ENCODE measurements around the gene TCF7L2.

Gene TCF7L2

DNA sequence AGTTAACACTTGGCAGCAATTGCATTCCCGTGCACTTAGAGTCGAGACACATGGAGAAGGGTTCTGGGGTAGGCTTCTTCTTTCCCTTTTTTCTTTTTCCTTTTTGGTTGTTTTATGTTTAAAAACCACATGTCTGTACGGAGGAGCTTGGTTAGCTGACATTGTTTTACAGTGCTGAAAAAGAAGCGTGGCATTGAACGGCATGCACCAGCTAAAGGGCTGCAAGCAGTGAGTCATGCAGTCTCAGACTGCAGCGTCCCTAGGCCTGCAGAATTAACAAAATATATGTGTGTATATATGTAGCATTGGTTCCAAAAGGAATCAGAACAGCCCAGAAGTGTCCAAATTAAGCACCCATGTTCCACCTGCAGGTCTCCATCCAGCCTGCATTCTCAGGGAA is 211.0 kb downstream of the TCF7L2 start:
- no peak for DNase-seq

GRCh38 chr10:113162960-113163359 is 212.9 kb downstream of the TCF7L2 start:
- DNase-seq = no peak

GRCh38 chr10:113165673-113166072 is 215.6 kb downstream of the TCF7L2 start:
- DNase-seq = no peak

- no peak for DNase-seq
Measured at GRCh38 chr10:113167702-113168101, 217.7 kb downstream of the TCF7L2 start.

- DNase-seq = no peak
Measured at GRCh38 chr10:113168584-113168983, 218.5 kb downstream of the TCF7L2 start.

GRCh38 chr10:113169111-113169510 is 219.1 kb downstream of the TCF7L2 start:
- DNase-seq = no peak

- no peak for DNase-seq
Measured at GRCh38 chr10:113169853-113170460, 219.9 kb downstream of the TCF7L2 start.

GRCh38 chr10:113171662-113172061 is 221.6 kb downstream of the TCF7L2 start:
- no peak for DNase-seq

- DNase-seq = no peak
Measured at GRCh38 chr10:113175176-113175575, 225.1 kb downstream of the TCF7L2 start.

DNA sequence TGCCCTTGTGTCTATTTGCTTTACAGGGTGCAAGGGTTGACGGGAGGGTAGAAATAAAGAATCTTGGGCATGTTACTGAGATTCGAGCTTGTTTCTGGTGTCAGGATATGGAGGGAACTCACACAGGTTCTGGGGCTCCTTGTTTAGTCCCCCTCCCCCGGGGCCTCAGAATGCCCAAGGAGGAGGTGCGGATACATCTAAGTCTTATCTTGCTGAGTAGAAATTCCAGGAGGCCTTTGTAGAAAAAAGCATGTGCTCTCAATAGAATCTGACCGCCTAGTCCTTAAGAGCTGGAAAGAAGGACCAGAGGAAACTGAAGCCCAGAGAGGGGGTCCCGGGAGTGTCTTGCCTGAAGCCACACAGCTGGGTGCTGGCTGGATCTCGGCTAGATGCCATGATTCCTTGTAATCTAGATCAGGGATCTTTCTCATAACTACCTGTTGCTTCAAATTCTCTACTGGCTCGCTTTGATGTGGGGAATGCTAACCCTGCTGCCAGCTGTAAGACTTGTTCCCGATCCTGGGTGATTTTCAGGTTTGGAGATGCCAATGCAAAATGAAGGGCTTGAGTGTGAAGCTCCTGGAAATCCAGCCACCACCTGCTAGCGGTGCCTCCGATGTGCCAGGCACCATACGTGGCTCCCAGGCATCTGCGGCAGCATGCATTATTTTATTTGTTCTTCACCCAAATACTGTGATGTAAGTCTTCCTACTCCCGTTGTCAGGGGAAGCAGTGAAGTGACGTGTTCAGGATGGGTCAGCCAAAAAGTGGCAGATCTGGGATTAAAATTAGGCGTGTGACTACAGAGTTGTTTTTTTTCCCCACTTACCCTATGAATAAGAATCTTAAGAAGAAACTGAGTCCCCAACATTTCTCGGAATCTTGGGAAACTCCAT is 226.0 kb downstream of the TCF7L2 start:
- DNase-seq = no peak

GRCh38 chr10:113176652-113177155 is 226.7 kb downstream of the TCF7L2 start:
- DNase-seq = no peak

DNA sequence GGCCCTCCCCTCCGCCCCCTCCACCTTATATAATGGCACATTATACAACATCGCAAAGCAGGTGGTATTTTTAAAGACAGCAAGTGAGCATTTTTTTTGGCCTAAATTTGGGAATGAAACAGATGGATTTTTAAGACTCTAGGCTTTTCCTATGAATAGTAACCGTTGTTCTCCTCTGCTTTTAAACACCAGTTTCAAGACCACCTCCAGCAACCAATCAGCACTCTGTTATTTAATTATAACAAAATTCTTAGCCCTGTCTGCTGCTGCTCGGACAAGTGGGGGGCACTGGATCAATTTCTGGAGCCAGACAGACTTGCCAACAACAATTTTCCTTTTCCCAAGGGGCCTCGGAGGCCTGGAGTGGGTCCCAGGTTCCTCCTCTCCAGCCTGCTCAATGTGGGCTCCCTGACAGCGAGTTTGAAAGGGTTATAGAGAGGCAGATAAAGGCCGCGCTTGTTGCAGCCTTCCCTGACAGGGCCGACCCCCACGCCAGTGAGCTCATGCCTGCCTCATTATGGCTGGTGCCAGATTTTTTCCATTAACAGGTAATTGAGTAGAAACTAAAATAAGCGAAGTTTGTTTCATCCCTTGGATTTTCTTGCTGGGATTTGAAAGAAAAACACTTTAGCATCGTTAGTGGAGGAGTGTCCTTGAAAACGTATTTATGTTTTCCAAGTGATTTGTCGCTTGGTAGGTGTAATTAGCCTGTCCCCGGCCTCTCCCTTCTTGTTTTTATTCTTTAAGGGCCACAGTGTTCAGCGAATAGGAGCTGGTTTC is 227.3 kb downstream of the TCF7L2 start:
- DNase-seq = no peak

- DNase-seq = no peak
Measured at GRCh38 chr10:113177936-113178335, 227.9 kb downstream of the TCF7L2 start.

GRCh38 chr10:113178771-113179170 is 228.7 kb downstream of the TCF7L2 start:
- DNase-seq = no peak

DNA sequence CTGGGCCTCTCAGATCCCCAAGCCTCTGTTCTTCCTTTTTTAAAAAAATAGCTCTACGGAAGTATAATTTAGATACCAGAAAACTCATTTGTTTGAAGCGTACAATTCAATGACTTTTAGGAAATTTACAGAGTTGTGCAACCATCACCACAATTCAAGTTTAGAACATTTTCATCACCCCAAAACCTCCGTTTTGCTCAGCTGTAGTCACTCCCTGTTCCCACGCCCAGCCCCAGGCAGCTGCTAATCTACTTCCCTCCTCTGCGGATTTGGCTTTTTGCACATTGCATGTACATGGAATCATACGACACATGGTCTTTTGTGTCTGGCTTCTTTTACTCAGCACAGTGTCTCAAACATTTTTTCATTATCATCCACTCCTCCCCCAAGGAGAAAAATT is 229.2 kb downstream of the TCF7L2 start:
- no peak for DNase-seq

DNA sequence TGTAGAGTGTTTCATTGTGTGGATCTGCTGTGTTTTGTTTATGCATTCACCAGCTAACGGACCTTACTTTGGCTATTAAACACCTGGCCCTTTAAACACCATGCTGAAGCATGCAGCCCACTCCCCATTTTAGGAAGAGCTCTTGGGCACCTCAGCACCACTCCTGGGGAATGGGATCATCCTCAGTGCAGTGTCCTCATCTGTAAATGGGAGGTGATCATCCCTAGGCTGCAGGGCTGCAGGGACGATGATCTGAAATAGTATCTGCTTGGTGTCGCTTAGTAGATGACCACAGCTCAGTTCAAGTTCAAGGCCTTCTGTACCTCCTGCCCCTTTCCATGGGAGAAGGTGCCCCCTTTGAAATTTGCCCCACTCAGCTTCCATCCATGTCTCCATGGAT is 229.9 kb downstream of the TCF7L2 start:
- no peak for DNase-seq

DNA sequence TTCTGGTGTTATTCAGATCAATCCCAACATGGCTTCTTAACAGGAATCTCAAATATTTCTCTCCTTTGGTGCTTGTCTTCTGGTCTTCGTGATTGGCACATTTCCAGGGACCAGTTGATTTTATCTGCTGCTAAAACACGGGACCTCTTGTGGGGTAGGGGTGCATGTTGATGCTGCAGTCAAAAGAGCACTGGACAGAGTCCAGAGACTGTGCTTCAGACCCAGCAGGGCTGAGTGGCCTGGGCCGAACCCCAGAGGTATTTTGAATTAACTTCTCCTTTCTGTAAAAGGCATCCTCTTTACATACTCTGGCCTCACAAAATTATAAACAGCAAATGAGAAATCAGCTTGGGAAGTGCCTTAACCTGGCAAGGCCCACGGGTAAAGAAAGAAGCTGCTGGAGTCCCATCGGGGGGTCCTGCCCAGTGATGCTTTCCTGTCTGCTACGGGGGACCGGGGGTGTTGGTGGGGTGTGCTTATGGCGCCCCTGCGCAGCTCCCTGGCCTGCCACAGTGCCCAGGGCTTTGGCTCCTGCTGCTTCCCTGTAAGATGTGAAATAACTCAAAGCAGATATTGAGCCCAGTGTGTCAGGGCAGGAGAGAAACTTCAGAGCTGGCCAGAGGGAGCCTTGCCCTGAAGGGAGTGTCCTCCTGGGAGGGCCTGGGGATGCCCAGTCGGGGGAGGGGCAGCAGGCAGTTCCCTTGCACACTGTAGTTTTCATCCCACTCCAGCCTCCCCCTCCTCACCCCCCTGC is 230.5 kb downstream of the TCF7L2 start:
- no peak for DNase-seq

DNA sequence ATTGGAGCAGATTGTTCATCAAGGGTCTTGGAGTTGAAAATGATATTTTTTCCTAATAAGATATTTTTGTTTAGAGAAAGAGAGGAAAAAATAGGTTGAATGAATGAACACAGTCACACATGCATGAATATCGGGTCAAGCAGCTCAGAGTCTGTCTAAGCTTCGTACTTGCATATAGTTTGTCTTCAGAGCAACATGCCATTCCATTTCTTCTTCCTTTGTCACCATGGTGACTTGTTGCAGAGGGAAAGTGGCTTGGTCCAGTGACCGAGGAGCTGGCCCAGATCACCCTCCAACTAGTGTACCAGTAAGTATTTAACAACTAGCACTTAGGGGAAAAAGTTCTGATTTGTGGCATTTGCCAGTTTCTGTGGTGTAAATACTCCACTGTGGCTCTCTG is 232.1 kb downstream of the TCF7L2 start:
- DNase-seq = no peak

GRCh38 chr10:113183573-113183972 is 233.5 kb downstream of the TCF7L2 start:
- DNase-seq = no peak

- no peak for DNase-seq
Measured at GRCh38 chr10:113187063-113187777, 237.2 kb downstream of the TCF7L2 start.

DNA sequence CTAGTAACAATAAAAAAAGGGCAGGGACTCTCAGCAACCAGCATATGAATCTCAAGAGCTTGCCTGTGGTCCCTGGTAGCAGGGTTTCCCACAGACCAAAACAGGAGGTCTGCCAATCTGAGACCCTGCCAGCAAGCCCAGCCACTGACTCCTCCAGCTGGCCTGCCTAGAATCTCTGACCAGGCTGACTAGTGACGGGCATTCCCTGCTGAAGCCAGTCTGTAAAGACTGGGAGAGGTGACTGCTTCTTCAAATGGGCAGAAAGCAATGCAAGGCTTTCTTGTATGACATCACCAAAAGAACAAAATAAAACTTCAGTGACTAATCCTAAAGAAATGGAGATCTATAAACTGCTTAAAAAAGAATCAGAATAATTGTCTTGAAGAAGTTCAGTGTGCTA is 249.4 kb downstream of the TCF7L2 start:
- no peak for DNase-seq

DNA sequence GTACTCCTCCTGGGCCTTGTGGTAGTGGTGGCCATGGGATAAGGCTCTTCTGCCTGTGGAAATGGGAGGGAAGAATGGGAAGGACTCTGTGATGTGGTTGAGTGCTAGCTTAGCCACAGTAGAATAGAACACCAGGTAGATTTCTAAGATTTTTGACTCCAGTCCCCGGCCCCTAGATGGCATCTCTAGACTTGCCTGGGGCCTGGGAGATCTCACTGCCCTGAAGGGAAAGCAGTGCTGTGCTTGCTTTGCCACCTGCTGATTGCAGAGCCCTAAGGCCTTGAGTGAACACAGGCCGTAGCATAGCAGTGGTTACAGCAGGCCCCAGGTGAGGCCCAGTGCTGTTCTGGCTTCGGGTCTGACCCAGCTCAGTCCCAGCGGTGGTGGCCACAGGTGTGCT is 252.0 kb downstream of the TCF7L2 start:
- DNase-seq = no peak
